H1 (cell line): Measurements from ENCODE around the gene SLC15A1. TPM values are rescaled to one million over a fixed set of nuclear protein-coding genes. Genes with fewer than 3 reads are reported as not detected.

Experiments
- CHD1 ChIP-seq: IDR thresholded peaks from 2 replicates; pipeline ENCODE4 v1.6.1; 2012; ENCODE audit warnings: low read depth, low read length, improper control_type of control experiment
- CHD2 ChIP-seq: IDR thresholded peaks from 2 replicates; pipeline ENCODE4 v1.6.1; 2012; ENCODE audit warnings: low read length, improper control_type of control experiment
- CHD7 ChIP-seq: fragments of 300-600 bp; sonication (generic); IDR thresholded peaks from 2 replicates; pipeline ENCODE4 v1.7.1; 2012; ENCODE audit warnings: low read length, moderate library complexity, mild to moderate bottlenecking, inconsistent platforms; ENCODE audit not compliant: insufficient replicate concordance
- CREB1 ChIP-seq: IDR thresholded peaks from 2 replicates; pipeline ENCODE4 v1.6.1; 2012; ENCODE audit warnings: inconsistent platforms
- EGR1 ChIP-seq: IDR thresholded peaks from 2 replicates; pipeline ENCODE4 v1.6.1; 2011; ENCODE audit warnings: low read depth, low read length, borderline replicate concordance
- MAX ChIP-seq: IDR thresholded peaks from 2 replicates; pipeline ENCODE4 v1.6.1; 2012; ENCODE audit warnings: inconsistent platforms
- RFX5 ChIP-seq: IDR thresholded peaks from 2 replicates; pipeline ENCODE4 v1.6.1; 2011; ENCODE audit warnings: low read depth, low read length, improper control_type of control experiment, borderline replicate concordance
- SP1 ChIP-seq: IDR thresholded peaks from 2 replicates; pipeline ENCODE4 v1.6.1; 2011; ENCODE audit warnings: low read depth, low read length
- SP4 ChIP-seq: IDR thresholded peaks from 2 replicates; pipeline ENCODE4 v1.6.1; 2012; ENCODE audit warnings: low read length, inconsistent platforms
- SUZ12 ChIP-seq: fragments of 200-600 bp; sonication (generic); IDR thresholded peaks from 2 replicates; pipeline ENCODE4 v1.6.1; 2012; ENCODE audit warnings: mild to moderate bottlenecking, inconsistent platforms, low read length, moderate library complexity, mixed read lengths
- TCF12 ChIP-seq: IDR thresholded peaks from 2 replicates; pipeline ENCODE4 v1.6.1; 2011; ENCODE audit warnings: low read depth, mild to moderate bottlenecking, low read length
- polyA plus RNA-seq, 7 experiments: library from polyadenylated mRNA; depleted of rRNA in 3 of 7; stranded (reverse) in 5 of 7; unstranded in 2 of 7; fragments of >200 nt in 5 of 7; fragments of 200-250 nt in 2 of 7; gene quantifications; 1 replicate in 5 of 7; 2 replicates in 1 of 7; 4 replicates in 1 of 7; pipeline versions ENCODE4 v1.2.1 to v1.2.3, GENCODE V29; 2011 to 2013; ENCODE audit warnings: missing spikeins in 2 of 7, mixed read lengths in 2 of 7
- total RNA-seq: library from RNA; stranded (reverse); fragmentation: NEBNext Ultra II Directional; extraction: Animal tissue kit (Norgen Biotek cat#: 25700); gene quantifications from 2 replicates; pipeline ENCODE4 v1.2.1, GENCODE V29; 2021

SLC15A1 gene
- total and polyA plus RNA-seq, 2 of the 8 experiments (the other 6 are each of a cell fraction or from before 2014, with no cell fraction given): 1.3 to 2.4 TPM

GRCh38 chr13:98781905-98782304 lies 29.4 kb upstream of the SLC15A1 start (continued):
- TF ChIP-seq CHD7: no peak
- no peak for TF ChIP-seq SUZ12
- TF ChIP-seq CHD2: no peak
- no peak for TF ChIP-seq SP1
- TF ChIP-seq MAX: no peak
- no peak for TF ChIP-seq SP4
- no peak for TF ChIP-seq CREB1
- TF ChIP-seq EGR1: no peak
- TF ChIP-seq TCF12: no peak
- TF ChIP-seq CHD1: no peak
- no peak for TF ChIP-seq RFX5
